Measurements from ENCODE around the gene FHIP1B.

The FHIP1B gene

DNA sequence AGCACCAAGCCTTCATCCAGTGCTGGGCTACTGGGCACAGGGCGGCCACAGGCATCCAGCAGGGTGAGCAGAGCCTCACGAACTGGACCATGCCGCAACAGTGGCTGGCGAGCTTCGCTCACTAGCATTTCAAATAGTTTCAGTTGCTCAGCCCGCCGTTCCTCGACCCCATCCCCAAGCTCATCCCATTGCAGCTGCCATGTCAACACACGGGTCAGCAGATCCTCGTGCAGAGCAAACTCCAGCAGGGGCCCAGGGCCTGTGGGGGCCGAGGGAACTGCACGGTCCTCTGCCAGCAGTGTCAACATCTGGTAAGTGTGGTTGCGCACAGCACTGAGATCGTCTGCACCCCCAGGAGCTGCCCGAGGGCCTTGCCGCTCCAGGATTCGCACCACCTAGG lies 10.6 kb downstream of the FHIP1B start:
- in situ Hi-C loops (cut with MboI; ENCODE audit: low sequenced_read_pairs, unreplicated experiment), result no loop called here
- DNase-seq (ENCODE audit: low spot score), result no peak
- TF ChIP-seq, protein P1, sequence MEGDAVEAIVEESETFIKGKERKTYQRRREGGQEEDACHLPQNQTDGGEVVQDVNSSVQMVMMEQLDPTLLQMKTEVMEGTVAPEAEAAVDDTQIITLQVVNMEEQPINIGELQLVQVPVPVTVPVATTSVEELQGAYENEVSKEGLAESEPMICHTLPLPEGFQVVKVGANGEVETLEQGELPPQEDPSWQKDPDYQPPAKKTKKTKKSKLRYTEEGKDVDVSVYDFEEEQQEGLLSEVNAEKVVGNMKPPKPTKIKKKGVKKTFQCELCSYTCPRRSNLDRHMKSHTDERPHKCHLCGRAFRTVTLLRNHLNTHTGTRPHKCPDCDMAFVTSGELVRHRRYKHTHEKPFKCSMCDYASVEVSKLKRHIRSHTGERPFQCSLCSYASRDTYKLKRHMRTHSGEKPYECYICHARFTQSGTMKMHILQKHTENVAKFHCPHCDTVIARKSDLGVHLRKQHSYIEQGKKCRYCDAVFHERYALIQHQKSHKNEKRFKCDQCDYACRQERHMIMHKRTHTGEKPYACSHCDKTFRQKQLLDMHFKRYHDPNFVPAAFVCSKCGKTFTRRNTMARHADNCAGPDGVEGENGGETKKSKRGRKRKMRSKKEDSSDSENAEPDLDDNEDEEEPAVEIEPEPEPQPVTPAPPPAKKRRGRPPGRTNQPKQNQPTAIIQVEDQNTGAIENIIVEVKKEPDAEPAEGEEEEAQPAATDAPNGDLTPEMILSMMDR (IDR thresholded peaks at IDR 0.05; ENCODE audit: borderline replicate concordance, control extremely low read depth, extremely low read depth, insufficient read depth, missing control alignments), result no peak

DNA sequence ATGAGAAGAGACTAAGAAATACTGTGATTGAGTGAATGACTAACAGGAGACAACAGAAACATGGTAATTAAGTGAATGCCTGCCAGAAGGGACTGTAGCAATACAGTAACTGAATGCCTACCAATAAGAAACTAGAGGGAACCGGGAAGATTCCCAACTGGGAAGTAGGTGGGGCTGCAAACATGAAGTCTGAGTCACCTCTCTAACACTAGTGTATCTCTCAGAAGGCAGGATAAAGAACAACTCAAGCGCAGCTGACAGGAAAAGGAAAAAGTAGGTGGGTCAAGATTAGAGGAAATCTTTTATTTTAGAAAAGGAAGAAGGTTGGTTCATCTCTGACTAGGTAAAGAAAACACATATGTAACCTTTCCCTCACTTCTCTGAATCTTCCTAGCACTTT lies 15.1 kb downstream of the FHIP1B start:
- TF ChIP-seq, protein P1 (IDR thresholded peaks at IDR 0.05; ENCODE audit: borderline replicate concordance, control extremely low read depth, extremely low read depth, insufficient read depth, missing control alignments), result no peak
- in situ Hi-C loops (cut with MboI; ENCODE audit: low sequenced_read_pairs, unreplicated experiment), result no loop called here
- DNase-seq (ENCODE audit: low spot score), result no peak

DNA sequence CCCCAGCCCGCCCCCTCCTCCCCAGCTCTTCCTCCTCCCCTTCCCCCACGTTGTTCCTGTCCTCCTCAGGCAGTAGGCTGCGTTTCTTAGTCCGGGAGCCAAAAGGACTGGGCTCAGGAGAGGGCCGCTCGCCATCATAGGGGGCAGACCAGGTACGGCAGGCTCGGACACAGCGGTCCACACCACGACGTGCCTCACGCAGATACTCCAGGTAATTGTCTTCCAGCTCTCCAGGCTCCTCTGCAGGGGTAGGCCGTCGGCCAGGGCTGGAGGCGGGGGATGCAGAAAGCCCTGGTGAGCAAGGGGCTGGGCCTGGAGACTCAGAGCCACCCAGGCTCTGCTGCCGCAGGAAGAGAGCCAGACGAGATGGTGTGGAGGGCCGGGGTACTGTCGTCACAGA lies 16.7 kb downstream of the FHIP1B start:
- TF ChIP-seq, protein P1 (IDR thresholded peaks at IDR 0.05; ENCODE audit: borderline replicate concordance, control extremely low read depth, extremely low read depth, insufficient read depth, missing control alignments), result no peak
- no peak for DNase-seq (ENCODE audit: low spot score)
- in situ Hi-C loops (cut with MboI; ENCODE audit: low sequenced_read_pairs, unreplicated experiment), result no loop called here

DNA sequence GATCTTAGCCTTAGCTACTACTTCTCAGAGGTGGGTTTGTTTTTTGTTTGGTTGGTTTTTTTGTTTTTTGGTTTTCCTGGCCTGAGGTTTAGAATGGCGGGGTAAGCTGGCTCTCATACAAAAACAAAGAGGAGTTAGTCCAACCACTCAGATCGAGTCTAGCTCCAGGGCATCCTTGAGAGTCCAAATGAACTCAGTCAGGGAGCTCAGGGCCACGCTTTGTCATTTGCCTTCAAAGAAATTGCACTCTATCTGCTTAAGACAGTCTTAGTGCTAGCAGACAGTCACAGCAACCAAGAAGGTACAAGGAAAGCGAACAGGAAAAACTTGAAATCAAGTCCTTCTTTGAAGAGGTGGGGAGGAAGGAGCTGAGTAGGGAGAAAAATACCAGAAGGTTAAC lies 17.9 kb downstream of the FHIP1B start:
- TF ChIP-seq, protein P1 (IDR thresholded peaks at IDR 0.05; ENCODE audit: borderline replicate concordance, control extremely low read depth, extremely low read depth, insufficient read depth, missing control alignments), result no peak
- in situ Hi-C loops (cut with MboI; ENCODE audit: low sequenced_read_pairs, unreplicated experiment), result no loop called here
- DNase-seq (ENCODE audit: low spot score), result no peak

DNA sequence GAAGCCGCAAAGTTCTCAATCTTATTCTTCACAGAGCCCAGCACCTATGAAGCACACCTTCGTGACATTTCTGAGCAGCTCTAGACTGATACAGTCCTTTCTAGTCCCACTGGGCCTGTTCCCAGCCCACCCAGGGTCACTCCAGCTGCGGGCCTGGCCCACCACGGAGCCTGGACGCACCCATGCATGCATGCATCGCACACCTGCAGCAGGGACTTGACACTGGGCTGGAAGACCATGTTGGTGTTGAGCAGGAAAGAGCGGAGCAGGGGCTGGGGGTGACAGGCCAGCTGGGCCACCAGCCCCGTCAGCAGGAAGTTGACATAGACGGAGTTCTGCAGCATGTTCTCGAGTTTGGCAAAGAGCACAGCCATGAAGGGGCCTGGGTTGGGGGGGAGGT lies 19.9 kb downstream of the FHIP1B start:
- DNase-seq (ENCODE audit: low spot score), result no peak
- TF ChIP-seq, protein P1 (IDR thresholded peaks at IDR 0.05; ENCODE audit: borderline replicate concordance, control extremely low read depth, extremely low read depth, insufficient read depth, missing control alignments), result no peak
- in situ Hi-C loops (cut with MboI; ENCODE audit: low sequenced_read_pairs, unreplicated experiment), result no loop called here

DNA sequence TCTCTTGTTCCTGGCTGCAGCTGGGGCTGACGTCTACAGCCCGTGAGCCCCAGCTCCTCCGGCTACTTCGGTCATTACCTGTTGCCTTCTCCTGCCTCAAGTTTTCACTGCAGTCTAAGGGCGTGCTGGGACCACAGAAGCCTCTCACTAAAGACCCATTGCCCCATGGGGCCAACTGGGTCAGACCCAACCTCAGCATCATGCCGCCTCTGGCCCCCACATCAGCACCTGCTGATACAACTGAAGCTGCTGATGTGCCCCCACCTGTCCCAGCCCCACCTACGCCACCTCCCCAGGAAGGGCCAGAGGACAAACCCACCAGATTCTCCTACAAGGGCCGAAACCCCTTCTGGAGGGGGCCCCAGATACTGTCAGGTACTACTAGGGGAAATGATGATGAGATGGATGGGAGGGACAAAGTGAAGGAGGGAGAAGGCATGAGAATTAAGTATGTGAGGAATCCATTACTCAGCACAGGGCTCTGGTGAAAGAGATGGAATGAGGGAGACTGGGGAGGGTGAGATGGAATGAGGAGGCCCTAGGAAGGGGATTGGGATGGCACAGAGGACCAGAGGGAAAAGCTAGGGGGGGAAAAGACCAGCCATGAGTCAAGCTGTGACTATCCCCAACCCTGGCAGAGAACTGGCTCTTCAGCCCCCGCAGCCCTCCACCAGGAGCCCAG lies 24.0 kb downstream of the FHIP1B start:
- TF ChIP-seq, protein P1 (IDR thresholded peaks at IDR 0.05; ENCODE audit: borderline replicate concordance, control extremely low read depth, extremely low read depth, insufficient read depth, missing control alignments), result no peak
- no peak for DNase-seq (ENCODE audit: low spot score)
- in situ Hi-C loops (cut with MboI; ENCODE audit: low sequenced_read_pairs, unreplicated experiment), result no loop called here

Measured in GM13976 (cell line).